ENCODE measurements around the gene RTP5.

RTP5 gene

GRCh38 chr2:241862093-241862492, 7.4 kb upstream of the RTP5 start:
- TF ChIP-seq EZH2phosphoT487 (conservative IDR thresholded peaks at IDR 0.05; ENCODE audit: low read length) (no peak), CTCF (IDR thresholded peaks at IDR 0.05; ENCODE audit: insufficient read depth, low read length, poor library complexity, severe bottlenecking) (no peak)
- Histone ChIP-seq H3K27ac (ENCODE audit: low read depth, low read length) (no peak overlapping the region), H2AFZ (ENCODE audit: low read depth, low read length, severe bottlenecking) (no peak overlapping the region), H3K4me2 (ENCODE audit: low read depth, low read length, poor library complexity, severe bottlenecking) (no peak overlapping the region), H3F3A (ENCODE audit: insufficient read depth) (no peaks in the 10 kb centered on the region), H3K9ac (ENCODE audit: low read length) (no peak overlapping the region), H3K27me3 (ENCODE audit: low read length) (no peaks in the 10 kb centered on the region), H3K4me3 (ENCODE audit: insufficient read depth, low read length, poor library complexity, severe bottlenecking) (no peak overlapping the region), H3K79me2 (ENCODE audit: insufficient read depth, low read length) (no peaks in the 10 kb centered on the region), H4K20me1 (ENCODE audit: low read depth, low read length) (no peaks in the 10 kb centered on the region), H3K9me3 (ENCODE audit: insufficient read depth, low read length) (peaks cover 13% of the 10 kb centered on the region; the same call in 1 of the 2 replicates), H3K9me2 (replicated peaks; ENCODE audit: insufficient read depth, low read length) (no peaks in the 10 kb centered on the region), H3K36me3 (ENCODE audit: low read length) (no peaks in the 10 kb centered on the region)

GRCh38 chr2:241862775-241863535, 6.6 kb upstream of the RTP5 start:
- Histone ChIP-seq H3K27ac (ENCODE audit: low read depth, low read length) (no peak overlapping the region), H2AFZ (ENCODE audit: low read depth, low read length, severe bottlenecking) (no peak overlapping the region), H3K27me3 (ENCODE audit: low read length) (no peaks in the 10 kb centered on the region), H3K9me3 (ENCODE audit: insufficient read depth, low read length) (peaks cover 13% of the 10 kb centered on the region; the same call in 1 of the 2 replicates), H3K4me2 (ENCODE audit: low read depth, low read length, poor library complexity, severe bottlenecking) (no peak overlapping the region), H3F3A (ENCODE audit: insufficient read depth) (no peaks in the 10 kb centered on the region), H3K9me2 (replicated peaks; ENCODE audit: insufficient read depth, low read length) (no peaks in the 10 kb centered on the region), H4K20me1 (ENCODE audit: low read depth, low read length) (no peaks in the 10 kb centered on the region), H3K79me2 (ENCODE audit: insufficient read depth, low read length) (no peaks in the 10 kb centered on the region), H3K9ac (ENCODE audit: low read length) (no peak overlapping the region), H3K4me3 (ENCODE audit: insufficient read depth, low read length, poor library complexity, severe bottlenecking) (no peak overlapping the region), H3K36me3 (ENCODE audit: low read length) (no peaks in the 10 kb centered on the region)
- no peak for TF ChIP-seq CTCF (IDR thresholded peaks at IDR 0.05; ENCODE audit: insufficient read depth, low read length, poor library complexity, severe bottlenecking)
- TF ChIP-seq EZH2phosphoT487 (conservative IDR thresholded peaks at IDR 0.05; ENCODE audit: low read length) = no peak

DNA sequence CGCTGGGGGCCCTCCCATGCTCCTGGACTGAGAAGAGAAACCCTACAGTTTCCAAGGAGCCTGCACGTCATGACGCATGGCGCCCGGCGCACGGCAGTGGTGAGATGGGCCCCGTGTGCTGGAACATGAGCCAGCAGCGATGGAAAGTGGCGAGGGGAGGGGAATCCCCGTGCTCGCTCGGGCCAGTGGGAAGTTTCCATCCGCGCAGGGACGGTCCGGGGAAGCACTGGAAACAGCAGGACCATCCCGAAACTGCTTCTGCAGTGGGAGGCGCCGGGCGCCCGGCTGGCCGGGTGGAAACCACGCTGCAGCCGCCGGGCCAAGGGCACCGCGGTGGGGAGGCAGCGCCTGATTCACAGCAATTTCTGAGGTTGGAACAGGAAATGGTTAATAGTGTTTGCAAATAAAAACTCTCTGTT, 6.0 kb upstream of the RTP5 start:
- no peak overlapping the region for H3K4me2 ChIP-seq (ENCODE audit: low read depth, low read length, poor library complexity, severe bottlenecking)
- H3K4me3 ChIP-seq (ENCODE audit: insufficient read depth, low read length, poor library complexity, severe bottlenecking) = no peak overlapping the region
- H3K27ac ChIP-seq (ENCODE audit: low read depth, low read length) = no peak overlapping the region

More for the DNA sequence above, 6.0 kb upstream of the RTP5 start:
- Histone ChIP-seq H3F3A (ENCODE audit: insufficient read depth) (0 out of 2 replicates have a peak, but pooled peaks cover under 1% of the 10 kb centered on the region), H2AFZ (ENCODE audit: low read depth, low read length, severe bottlenecking) (no peak overlapping the region), H3K9ac (ENCODE audit: low read length) (no peak overlapping the region), H3K36me3 (ENCODE audit: low read length) (no peaks in the 10 kb centered on the region), H4K20me1 (ENCODE audit: low read depth, low read length) (no peaks in the 10 kb centered on the region), H3K9me2 (replicated peaks; ENCODE audit: insufficient read depth, low read length) (no peaks in the 10 kb centered on the region), H3K79me2 (ENCODE audit: insufficient read depth, low read length) (no peaks in the 10 kb centered on the region), H3K9me3 (ENCODE audit: insufficient read depth, low read length) (peaks cover 13% of the 10 kb centered on the region; the same call in 1 of the 2 replicates), H3K27me3 (ENCODE audit: low read length) (no peaks in the 10 kb centered on the region)
- no peak for TF ChIP-seq CTCF (IDR thresholded peaks at IDR 0.05; ENCODE audit: insufficient read depth, low read length, poor library complexity, severe bottlenecking)
